HG03066 (cell line): ENCODE results near the gene TP53TG5.
"Not testable (repeated sequence)": the region's sequence is repeated elsewhere in the genome, so short reads cannot be mapped to it uniquely, and the experiment has no call there.

Source experiments
- ATAC-seq: cut with Tn5 transposase; IDR thresholded peaks from one replicate; pipeline ENCODE4 v1.9.1; 2021; ENCODE audit warnings: low read depth; ENCODE audit not compliant: unreplicated experiment

The TP53TG5 gene

GRCh38 chr20:45368221-45368980, 9.7 kb downstream of the TP53TG5 start:
- ATAC-seq = peak; percentile 78

GRCh38 chr20:45367126-45367525, 11.0 kb downstream of the TP53TG5 start:
- no peak for ATAC-seq

GRCh38 chr20:45366631-45367030, 11.5 kb downstream of the TP53TG5 start:
- ATAC-seq = no peak

- ATAC-seq = no peak
Measured at GRCh38 chr20:45366192-45366591, 11.9 kb downstream of the TP53TG5 start.

GRCh38 chr20:45365444-45365970, 12.6 kb downstream of the TP53TG5 start:
- no peak for ATAC-seq

- ATAC-seq = no peak
Measured at GRCh38 chr20:45363611-45364492, 14.3 kb downstream of the TP53TG5 start.

- peak; percentile 73 for ATAC-seq
Measured at GRCh38 chr20:45362804-45363610, 15.1 kb downstream of the TP53TG5 start, which contains the start of gene SYS1. TSS of gene SYS1 (plus strand) at chr20:45363156. CDS start at chr20:45363532, 376 bp downstream.

GRCh38 chr20:45361793-45362192, 16.3 kb downstream of the TP53TG5 start:
- no peak for ATAC-seq

- no peak for ATAC-seq
Measured at GRCh38 chr20:45359406-45360148, 18.5 kb downstream of the TP53TG5 start.

GRCh38 chr20:45359069-45359405, 19.1 kb downstream of the TP53TG5 start:
- ATAC-seq = no peak

GRCh38 chr20:45358282-45359068, 19.6 kb downstream of the TP53TG5 start:
- ATAC-seq = no peak

GRCh38 chr20:45355209-45356084, 22.7 kb downstream of the TP53TG5 start:
- ATAC-seq = no peak

GRCh38 chr20:45354423-45355208, 23.5 kb downstream of the TP53TG5 start:
- ATAC-seq = no peak

- no peak for ATAC-seq
Measured at GRCh38 chr20:45353746-45354145, 24.4 kb downstream of the TP53TG5 start.

GRCh38 chr20:45352729-45353128, 25.4 kb downstream of the TP53TG5 start:
- no peak for ATAC-seq

GRCh38 chr20:45350795-45351194, 27.3 kb downstream of the TP53TG5 start:
- ATAC-seq = not testable (repeated sequence)

GRCh38 chr20:45350217-45350616, 27.9 kb downstream of the TP53TG5 start:
- ATAC-seq = no peak
